ENCODE measurements around the gene ETNK2.

GRCh38 chr1:204088596-204088995 is 63.2 kb downstream of the ETNK2 start:
- TF ChIP-seq CTCF (IDR thresholded peaks at IDR 0.05) (no peak), POLR2A (IDR thresholded peaks at IDR 0.05) (no peak), POLR2AphosphoS5 (IDR thresholded peaks at IDR 0.05) (no peak)

Data from sigmoid colon (tissue), 4 donors.